Forelimb muscle (tissue), 1 donor: Measurements from ENCODE around the gene PTTG1IP. TPM values are rescaled to one million over a fixed set of nuclear protein-coding genes. Genes with fewer than 3 reads are reported as not detected.

Experiments used
- DNase-seq: peaks from one replicate; pipeline ENCODE4 v3.0.0-alpha.2; 2013; ENCODE audit warnings: low read depth
- polyA plus RNA-seq: library from polyadenylated mRNA; unstranded; fragments of 120-200 nt; gene quantifications from one replicate; pipeline ENCODE4 v1.2.1, GENCODE V29; 2013; ENCODE audit not compliant: insufficient read length

Gene PTTG1IP
- polyA plus RNA-seq, 1 donor: 129 TPM

GRCh38 chr21:44866780-44867179, 6.7 kb downstream of the PTTG1IP start:
- no peak for DNase-seq

DNA sequence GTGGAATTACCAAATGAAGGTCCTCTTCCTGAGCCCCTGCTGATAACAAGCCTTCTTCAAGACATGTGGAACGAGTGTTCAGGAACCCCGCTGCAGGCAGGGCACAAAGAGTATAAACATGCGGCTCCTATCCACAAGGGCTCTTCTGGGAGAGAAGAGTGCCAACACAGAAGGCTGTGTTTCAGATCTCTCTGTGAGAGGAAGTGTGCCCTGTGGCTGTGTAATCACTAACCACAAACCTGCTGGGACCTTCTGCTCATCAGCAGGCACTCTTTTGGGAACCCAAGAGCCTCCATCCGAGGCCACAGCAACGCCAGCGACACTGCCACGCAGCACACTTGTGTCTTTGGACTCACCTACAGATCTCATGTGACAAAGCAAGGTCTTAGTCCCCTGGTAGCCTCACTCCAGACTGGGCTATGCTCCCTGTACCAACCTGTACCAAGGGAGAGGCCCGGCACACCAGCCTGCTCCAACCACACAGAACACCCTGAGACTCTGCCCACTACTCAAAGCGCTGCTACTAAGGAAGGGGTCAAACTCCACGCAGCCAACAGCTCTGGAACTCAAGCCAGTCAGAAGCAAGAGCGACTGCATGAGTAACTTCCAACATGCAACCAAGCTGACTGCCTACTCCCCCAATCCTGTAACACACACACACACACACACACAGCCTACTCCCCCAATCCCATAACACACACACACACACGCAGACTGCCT, 7.8 kb downstream of the PTTG1IP start:
- DNase-seq: no peak

GRCh38 chr21:44862869-44863685, 10.4 kb downstream of the PTTG1IP start:
- no peak for DNase-seq

DNA sequence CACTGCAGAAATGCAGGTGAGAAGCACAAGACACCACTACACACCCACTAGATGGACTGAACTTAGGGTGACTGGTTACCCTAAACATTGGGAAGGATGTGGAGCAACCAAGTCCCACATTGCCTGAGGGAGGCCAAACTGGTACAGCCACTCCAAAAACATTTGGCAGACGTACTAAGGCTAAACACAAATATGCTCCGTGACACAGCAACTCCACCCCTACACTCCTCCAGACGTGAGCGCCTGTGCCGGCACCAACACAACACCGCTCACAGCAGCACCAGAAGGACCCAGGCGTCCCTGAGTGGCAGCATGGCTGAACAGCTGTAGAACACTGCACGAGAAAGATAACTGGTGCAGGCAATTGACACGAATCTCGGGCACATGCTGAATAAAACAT, 14.7 kb downstream of the PTTG1IP start:
- no peak for DNase-seq

GRCh38 chr21:44858291-44858690, 15.2 kb downstream of the PTTG1IP start:
- DNase-seq: no peak

GRCh38 chr21:44857127-44857892, 16.2 kb downstream of the PTTG1IP start:
- DNase-seq: no peak

DNA sequence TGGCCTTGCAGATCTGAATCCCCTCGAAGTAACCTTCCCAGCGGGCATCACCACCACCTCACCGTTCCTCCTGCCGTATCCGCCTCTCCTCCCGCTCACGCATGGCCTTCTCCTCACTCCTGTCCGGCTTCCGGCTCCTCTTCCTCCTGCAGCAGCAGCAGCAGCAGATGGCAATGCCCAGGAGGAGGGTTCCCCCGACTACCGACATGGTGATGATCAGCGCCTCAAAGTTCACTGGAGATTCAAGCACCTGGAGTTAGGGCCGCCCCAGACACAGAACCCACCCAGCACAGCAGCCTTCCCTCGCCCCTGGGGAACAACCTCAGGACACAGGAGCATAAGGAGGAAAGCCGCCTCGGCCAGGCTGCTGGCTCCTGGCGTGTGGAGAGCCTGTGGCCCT, 17.4 kb downstream of the PTTG1IP start:
- no peak for DNase-seq

GRCh38 chr21:44855572-44855971, 17.9 kb downstream of the PTTG1IP start:
- no peak for DNase-seq

- DNase-seq: no peak
Measured at GRCh38 chr21:44854664-44855446, 18.6 kb downstream of the PTTG1IP start.

DNA sequence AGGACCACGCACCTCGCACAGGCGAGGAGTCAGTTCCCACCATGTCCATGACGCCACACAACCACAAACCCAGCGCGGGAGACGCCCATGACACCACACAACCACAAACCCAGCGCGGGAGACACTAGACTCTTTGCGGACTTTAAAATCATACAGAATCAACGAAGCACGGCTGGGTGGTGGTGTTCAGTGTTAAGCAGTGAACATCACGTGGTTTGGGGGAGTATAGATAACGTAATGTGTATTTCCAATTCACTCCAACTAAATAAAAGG, 19.2 kb downstream of the PTTG1IP start:
- no peak for DNase-seq

DNA sequence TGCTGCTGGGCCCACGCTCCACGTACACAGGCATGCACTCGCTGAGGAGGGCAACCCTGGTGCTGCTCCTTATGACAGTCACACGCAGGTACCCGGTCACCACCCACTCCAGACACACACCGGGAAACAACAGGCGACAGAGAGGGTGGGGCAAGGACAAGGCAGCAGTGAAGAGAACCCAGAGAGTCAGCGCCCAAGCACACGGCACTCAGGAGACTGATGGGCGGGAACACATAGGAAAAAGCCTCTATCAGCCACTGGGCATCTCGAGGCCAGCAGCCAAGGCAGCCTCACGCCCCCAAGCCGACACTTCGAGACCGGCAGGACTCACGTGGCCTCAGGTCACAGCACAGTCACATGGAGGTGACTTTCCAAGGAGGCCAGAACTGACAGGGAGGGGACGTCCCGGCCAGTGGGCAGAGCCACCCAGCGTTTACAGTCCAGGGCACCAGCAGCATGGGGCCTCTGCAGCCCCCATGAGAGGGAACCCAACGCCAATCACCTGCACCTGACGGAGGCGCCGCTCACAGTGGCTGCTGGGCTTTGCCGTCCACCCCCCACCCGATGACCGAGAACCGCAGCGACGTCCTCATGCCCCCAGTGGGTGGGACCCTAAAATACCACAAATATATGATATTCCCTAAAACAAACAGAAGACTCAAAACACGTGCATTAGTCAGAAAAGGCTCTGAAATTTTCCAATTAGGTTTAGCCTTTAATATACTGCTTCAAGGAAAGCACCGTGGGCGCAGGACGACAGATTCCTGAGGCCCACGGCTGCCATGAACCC, 19.7 kb downstream of the PTTG1IP start:
- DNase-seq: no peak

- DNase-seq: no peak
Measured at GRCh38 chr21:44850905-44851657, 22.4 kb downstream of the PTTG1IP start.

- DNase-seq: no peak
Measured at GRCh38 chr21:44850208-44850800, 23.2 kb downstream of the PTTG1IP start.

GRCh38 chr21:44849616-44850130, 23.8 kb downstream of the PTTG1IP start:
- no peak for DNase-seq

DNA sequence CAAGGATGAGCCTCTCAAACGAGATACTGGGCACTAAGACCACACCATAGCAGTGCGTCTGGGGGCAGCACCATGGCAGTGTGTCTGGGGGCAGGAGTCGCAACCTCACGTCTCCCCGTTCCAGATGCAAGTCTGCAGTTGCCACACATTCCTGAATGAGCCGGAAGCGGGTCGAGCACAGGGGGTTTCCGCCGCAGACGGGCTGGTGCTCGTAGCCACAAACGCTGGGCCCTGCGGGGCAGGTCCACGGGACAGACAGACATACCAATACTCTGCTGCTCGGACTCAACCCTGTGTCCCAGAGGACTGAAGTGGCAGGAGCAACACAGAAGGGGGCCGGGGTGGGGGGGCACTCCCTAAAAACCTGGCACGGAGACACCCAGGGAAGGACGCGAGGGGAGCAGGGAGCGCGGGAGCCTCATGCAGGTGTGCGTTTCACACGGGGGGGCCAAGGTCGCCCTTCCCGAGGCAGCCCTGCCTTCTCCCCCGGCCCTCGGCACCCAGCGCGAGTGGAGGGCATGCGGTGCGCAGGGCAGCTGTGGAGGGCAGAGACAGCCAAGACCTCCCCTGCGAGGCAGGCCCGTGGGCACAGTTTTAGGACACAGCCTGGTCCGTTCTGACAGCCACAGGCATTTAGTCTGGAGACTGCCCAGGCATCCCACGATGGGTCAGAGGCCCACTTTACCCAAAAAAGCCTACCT, 24.5 kb downstream of the PTTG1IP start:
- DNase-seq: no peak

DNA sequence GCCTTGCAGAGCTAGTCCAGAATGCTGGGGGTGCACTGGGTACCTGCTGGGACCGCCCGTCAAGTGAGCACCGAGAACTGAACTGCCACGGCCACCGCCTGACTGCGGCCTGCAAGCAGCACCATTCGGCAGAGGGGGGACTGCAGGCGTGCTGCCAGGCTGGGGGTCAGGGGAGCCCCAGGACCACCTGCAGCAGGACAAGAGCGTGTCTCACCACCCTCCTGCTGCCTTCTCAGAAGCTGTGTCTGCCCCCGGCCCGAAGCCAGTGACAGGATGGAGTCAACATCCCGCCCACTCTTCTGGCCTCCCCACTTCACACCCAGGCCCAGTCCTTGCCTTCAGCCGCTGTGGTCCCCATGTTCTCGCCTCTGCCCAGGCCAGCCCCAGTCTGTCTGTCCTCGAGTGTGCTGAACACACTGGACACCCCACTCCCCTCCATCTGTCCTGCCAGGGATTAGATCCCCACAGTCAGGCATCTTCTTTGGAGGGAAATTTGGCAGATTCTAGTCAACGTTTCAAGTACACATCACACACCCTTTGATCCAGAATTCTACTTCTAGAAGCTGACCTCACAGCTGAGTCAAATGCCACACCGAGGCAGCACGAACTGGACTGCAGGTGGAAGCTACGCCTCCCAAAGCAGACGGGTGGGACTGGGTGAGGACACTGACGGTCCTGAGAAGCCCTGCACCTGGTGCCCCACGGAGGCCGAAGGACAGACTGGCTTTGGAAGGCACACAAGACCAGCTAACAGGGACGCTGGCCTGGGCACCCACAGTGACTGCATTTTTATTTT, 26.0 kb downstream of the PTTG1IP start:
- no peak for DNase-seq

GRCh38 chr21:44846485-44847260, 26.8 kb downstream of the PTTG1IP start:
- no peak for DNase-seq

DNA sequence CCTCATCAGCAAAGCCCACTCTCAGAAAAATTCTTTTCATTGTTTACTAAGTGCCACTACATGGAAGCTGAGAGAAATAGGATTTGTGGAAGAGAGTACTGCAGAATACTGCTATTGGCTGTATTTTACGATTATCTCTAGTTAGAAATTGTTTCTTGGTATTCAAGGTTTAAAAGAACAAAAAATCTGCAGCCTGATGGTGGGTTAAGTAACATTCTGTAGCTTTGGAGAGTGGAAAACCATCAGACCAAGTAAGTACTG, 27.3 kb downstream of the PTTG1IP start:
- no peak for DNase-seq
